ENCODE measurements around the gene SNED1.

Gene SNED1

DNA sequence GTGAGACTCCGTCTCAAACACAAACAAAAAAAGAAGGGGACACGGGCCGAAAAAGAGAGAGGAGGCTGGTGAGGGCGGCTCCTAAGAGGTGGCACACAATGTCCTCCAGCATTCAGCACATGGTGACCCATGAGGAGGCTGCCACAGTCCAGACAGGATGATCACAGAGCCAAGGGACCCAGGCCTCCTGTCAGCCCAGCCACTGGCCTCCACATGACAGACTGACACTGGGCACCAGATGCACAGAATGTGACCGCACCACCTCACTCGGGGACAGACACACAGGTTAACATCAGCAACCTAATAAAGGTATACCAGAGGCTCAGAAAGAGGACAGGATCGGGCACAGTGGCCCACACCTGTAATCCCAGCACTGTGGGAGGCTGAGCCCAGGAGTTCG lies 129.8 kb downstream of the SNED1 start:
- CTCF ChIA-PET = no interaction called here
- H3K36me3 ChIP-seq (ENCODE audit: control insufficient read depth in 2 of 2, insufficient read depth in 1 of 2, low read length in 2 of 2) = peaks cover 0 to 72% of the 10 kb centered on the region in 2 experiments; a peak in 2 of 3 replicates
- TF ChIP-seq ZNF394 (tag by site-specific recombination; IDR thresholded peaks at IDR 0.05; ENCODE audit: borderline replicate concordance) = no peak
- no peak for TF ChIP-seq ZNF354C (tag by site-specific recombination; IDR thresholded peaks at IDR 0.05; ENCODE audit: borderline replicate concordance, low read depth)
- no peak for TF ChIP-seq GLIS1 (tag by site-specific recombination; IDR thresholded peaks at IDR 0.05)
- TF ChIP-seq KLF1 (tag by site-specific recombination; IDR thresholded peaks at IDR 0.05) = no peak
- no peak for TF ChIP-seq ZSCAN30 (tag by site-specific recombination; IDR thresholded peaks at IDR 0.05)
- TF ChIP-seq ZNF121 (tag by site-specific recombination; IDR thresholded peaks at IDR 0.05) = no peak
- TF ChIP-seq ZNF510 (tag by site-specific recombination; IDR thresholded peaks at IDR 0.05; ENCODE audit: insufficient replicate concordance) = no peak
- no peak for TF ChIP-seq ZBTB44 (tag by site-specific recombination; IDR thresholded peaks at IDR 0.05)
- no peak for TF ChIP-seq ZBTB1 (tag by site-specific recombination; IDR thresholded peaks at IDR 0.05)
- no peak for TF ChIP-seq YY1 (tag by site-specific recombination; IDR thresholded peaks at IDR 0.05)
- TF ChIP-seq ZNF248 (tag by site-specific recombination; IDR thresholded peaks at IDR 0.05) = no peak
- no peak for TF ChIP-seq SALL2 (tag by site-specific recombination; IDR thresholded peaks at IDR 0.05; ENCODE audit: borderline replicate concordance)
- no peak for TF ChIP-seq ZNF610 (tag by site-specific recombination; IDR thresholded peaks at IDR 0.05; ENCODE audit: borderline replicate concordance)
- POLR2A ChIA-PET = no interaction called here
- no peak overlapping the region for H3K27ac ChIP-seq (ENCODE audit: extremely low read depth, low read depth, low read length)
- H3K4me1 ChIP-seq (ENCODE audit: control insufficient read depth, insufficient read depth, low read length) = no peaks in the 10 kb centered on the region
- H3K4me3 ChIP-seq (ENCODE audit: low read depth, low read length) = no peak overlapping the region
- H3K9me3 ChIP-seq (ENCODE audit: control insufficient read depth, insufficient read depth, low read depth, low read length) = no peaks in the 10 kb centered on the region

DNA sequence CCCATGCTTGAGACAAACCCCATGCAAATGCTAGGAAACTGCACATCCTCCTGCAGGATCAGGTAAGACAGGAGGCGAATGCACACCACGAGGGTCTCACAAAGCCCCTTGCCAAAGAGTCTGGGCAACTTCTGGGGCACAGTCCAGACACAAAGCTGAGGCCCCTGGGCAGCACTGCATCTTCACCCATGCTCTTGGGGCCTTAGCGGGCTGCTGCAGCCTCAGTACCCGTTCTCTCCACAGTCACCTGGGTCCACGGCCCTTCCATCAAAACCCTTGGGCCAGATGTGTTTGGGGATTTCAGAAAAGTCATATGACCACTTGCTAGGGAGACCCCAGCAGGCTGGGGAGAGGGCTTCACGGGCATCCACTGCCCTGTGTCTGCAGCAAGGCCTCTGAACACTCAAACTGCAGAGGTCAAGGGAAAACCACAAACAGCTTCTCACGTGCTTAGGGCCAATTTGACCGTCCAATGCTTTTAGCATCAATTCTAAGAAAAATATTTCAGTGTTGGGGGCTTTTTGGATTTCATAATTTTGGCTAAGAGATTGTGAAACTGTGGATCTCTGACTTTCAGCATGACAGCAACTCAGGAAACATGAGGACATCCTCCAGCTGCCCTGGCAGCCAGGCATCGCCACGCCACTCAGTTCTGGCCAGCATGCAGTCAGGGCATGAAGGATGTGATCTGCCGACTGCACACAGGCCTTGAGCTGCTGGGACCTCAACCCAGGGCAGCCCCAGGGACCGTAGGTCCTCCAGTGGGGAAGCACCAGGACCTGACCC lies 130.9 kb downstream of the SNED1 start:
- no peak overlapping the region for H3K27ac ChIP-seq (ENCODE audit: extremely low read depth, low read depth, low read length)
- ChIA-PET POLR2A (no interaction called here), CTCF (no interaction called here)
- no peaks in the 10 kb centered on the region for H3K9me3 ChIP-seq (ENCODE audit: control insufficient read depth, insufficient read depth, low read depth, low read length)
- H3K4me3 ChIP-seq (ENCODE audit: low read depth, low read length) = no peak overlapping the region
- TF ChIP-seq SP3 (tag by site-specific recombination; IDR thresholded peaks at IDR 0.05) = no peak
- TF ChIP-seq, protein P1, sequence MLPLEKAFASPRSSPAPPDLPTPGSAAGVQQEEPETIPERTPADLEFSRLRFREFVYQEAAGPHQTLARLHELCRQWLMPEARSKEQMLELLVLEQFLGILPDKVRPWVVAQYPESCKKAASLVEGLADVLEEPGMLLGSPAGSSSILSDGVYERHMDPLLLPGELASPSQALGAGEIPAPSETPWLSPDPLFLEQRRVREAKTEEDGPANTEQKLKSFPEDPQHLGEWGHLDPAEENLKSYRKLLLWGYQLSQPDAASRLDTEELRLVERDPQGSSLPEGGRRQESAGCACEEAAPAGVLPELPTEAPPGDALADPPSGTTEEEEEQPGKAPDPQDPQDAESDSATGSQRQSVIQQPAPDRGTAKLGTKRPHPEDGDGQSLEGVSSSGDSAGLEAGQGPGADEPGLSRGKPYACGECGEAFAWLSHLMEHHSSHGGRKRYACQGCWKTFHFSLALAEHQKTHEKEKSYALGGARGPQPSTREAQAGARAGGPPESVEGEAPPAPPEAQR (tag by site-specific recombination; IDR thresholded peaks at IDR 0.05) = no peak
- no peak for TF ChIP-seq ZNF114 (tag by site-specific recombination; IDR thresholded peaks at IDR 0.05)
- no peak for TF ChIP-seq ZNF488 (tag by site-specific recombination; IDR thresholded peaks at IDR 0.05)
- TF ChIP-seq ZNF621 (tag by site-specific recombination; IDR thresholded peaks at IDR 0.05) = no peak
- no peak for TF ChIP-seq PRDM6 (tag by site-specific recombination; IDR thresholded peaks at IDR 0.05)
- no peak for TF ChIP-seq ZNF558 (tag by site-specific recombination; IDR thresholded peaks at IDR 0.05)
- TF ChIP-seq INSM2 (tag by site-specific recombination; IDR thresholded peaks at IDR 0.05) = no peak
- no peak for TF ChIP-seq MZF1 (tag by site-specific recombination; IDR thresholded peaks at IDR 0.05; ENCODE audit: borderline replicate concordance)
- TF ChIP-seq ZNF639 (tag by site-specific recombination; IDR thresholded peaks at IDR 0.05) = no peak
- H3K36me3 ChIP-seq (ENCODE audit: control insufficient read depth in 2 of 2, insufficient read depth in 1 of 2, low read length in 2 of 2) = peaks cover 0 to 70% of the 10 kb centered on the region in 2 experiments; a peak in 2 of 3 replicates
- no peaks in the 10 kb centered on the region for H3K4me1 ChIP-seq (ENCODE audit: control insufficient read depth, insufficient read depth, low read length)
